Ovary (tissue), 9 donors: Measurements from ENCODE around the gene CASP5. TPM values are rescaled to one million over a fixed set of nuclear protein-coding genes. Genes with fewer than 3 reads are reported as not detected.

Experiments
- DNase-seq, 5 donors: peaks; one replicate each; pipeline ENCODE4 v3.0.0-alpha.2; 2019 to 2020
- H3K27ac ChIP-seq, 2 donors: fragments of 200-600 bp; one replicate each; pipeline versions ENCODE4 v1.5.1 to v1.8.0; 2019 to 2022
- H3K27me3 ChIP-seq: fragments of 200-600 bp; one replicate; pipeline ENCODE4 v1.8.0; 2022
- H3K36me3 ChIP-seq: fragments of 200-600 bp; sonication (generic); one replicate; pipeline ENCODE4 v1.5.1; 2019
- H3K4me1 ChIP-seq: one replicate; pipeline ENCODE4 v1.8.1; 2013; ENCODE audit warnings: mild to moderate bottlenecking, moderate library complexity; ENCODE audit not compliant: insufficient read depth
- H3K4me3 ChIP-seq: fragments of 200-600 bp; sonication (generic); one replicate; pipeline ENCODE4 v1.5.1; 2017
- H3K9me3 ChIP-seq, 2 donors: fragments of 200-600 bp in 1 of 2; sonication (generic) in 1 of 2; one replicate each; pipeline versions ENCODE4 v1.5.1 to v1.8.1; 2013 to 2019; ENCODE audit warnings: mild to moderate bottlenecking in 1 of 2, moderate library complexity in 1 of 2
- EP300 ChIP-seq: sonication (generic); formaldehyde crosslinking; IDR thresholded peaks from one replicate; pipeline ENCODE4 v1.6.1; 2017; ENCODE audit warnings: antibody characterized with exemption
- POLR2A ChIP-seq: fragments of 450-650 bp; IDR thresholded peaks from one replicate; pipeline ENCODE4 v1.6.1; 2017; ENCODE audit warnings: antibody characterized with exemption, mild to moderate bottlenecking, moderate library complexity
- WGBS, 3 donors: extraction: QIAGEN DNeasy Blood & Tissue Kit in 1 of 3; methylation state at CpG; one replicate each; pipeline versions ENCODE4 v1.1.5 to v1.1.7; 2013 to 2017; 5-methylcytosine and 5-hydroxymethylcytosine counted together
- intact Hi-C, 4 donors: fragments of 100-400 bp; cut with DNase I; formaldehyde crosslinking; loops; one replicate each; pipeline versions ENCODE4 v1.11.0 to v1.15.1; 2022 to 2023
- polyA plus RNA-seq, 2 donors: library from polyadenylated mRNA; stranded (reverse); fragments of 200-250 nt in 1 of 2; fragments of 350-450 nt in 1 of 2; fragmentation: Illumina TruSeq in 1 of 2; extraction: RNeasy Lipid Tissue Mini Kit (QIAGEN cat#74804) in 1 of 2; gene quantifications; one replicate each; pipeline ENCODE4 v1.2.3, GENCODE V29; 2013 to 2014
- total RNA-seq, 7 donors: library from RNA; depleted of rRNA in 2 of 7; stranded (reverse); fragments of >200 nt in 2 of 7; fragmentation: NEBNext Ultra II Directional in 3 of 7; extraction: Animal tissue kit (Norgen Biotek cat#: 25700) in 3 of 7; gene quantifications; one replicate each; pipeline versions ENCODE4 v1.1.0 to v1.2.4, GENCODE V29; 2016 to 2023
- TF ChIP-seq, protein P1 (sequence below), 3 donors: fragments of 450-650 bp in 2 of 3; fragments of 200-600 bp in 1 of 3; IDR thresholded peaks; one replicate each; pipeline versions ENCODE4 v1.5.1 to v1.8.0; 2016 to 2022; ENCODE audit warnings: antibody characterized with exemption in 3 of 3, mild to moderate bottlenecking in 1 of 3
- donor health status: DM: no; HTN: no; CAD: no; lungs with moderate emphysema.
- donor health status: DM: no; HTN: no; CAD: no.
- donor health status: Bipolar disorder and iron deficiency.
- donor health status: DM: yes; HTN: yes; CAD: no.
- donor health status: DM: no; HTN: no; CAD: no.
- donor health status: DM: yes; HTN: yes; CAD: no.

CASP5 gene
- total and polyA plus RNA-seq, 9 donors: 0.32 to 0.40 TPM; not detected in 7

GRCh38 chr11:104965735-104966134, 57.2 kb downstream of the CASP5 start:
- Histone ChIP-seq H3K9me3 (peaks cover 0 to 4% of the 10 kb centered on the region in 2 donors), H3K4me1 (peaks cover 4% of the 10 kb centered on the region), H3K27me3 (no peaks in the 10 kb centered on the region), H3K36me3 (no peaks in the 10 kb centered on the region), H3K27ac (no peak overlapping the region), H3K4me3 (no peak overlapping the region)
- DNase-seq: no peak
- intact Hi-C loops: no loop called here
- 92 to 95% (median 93%) methylated on average over 5 of the region's 5 CpGs for WGBS, 3 donors
- TF ChIP-seq, protein P1, sequence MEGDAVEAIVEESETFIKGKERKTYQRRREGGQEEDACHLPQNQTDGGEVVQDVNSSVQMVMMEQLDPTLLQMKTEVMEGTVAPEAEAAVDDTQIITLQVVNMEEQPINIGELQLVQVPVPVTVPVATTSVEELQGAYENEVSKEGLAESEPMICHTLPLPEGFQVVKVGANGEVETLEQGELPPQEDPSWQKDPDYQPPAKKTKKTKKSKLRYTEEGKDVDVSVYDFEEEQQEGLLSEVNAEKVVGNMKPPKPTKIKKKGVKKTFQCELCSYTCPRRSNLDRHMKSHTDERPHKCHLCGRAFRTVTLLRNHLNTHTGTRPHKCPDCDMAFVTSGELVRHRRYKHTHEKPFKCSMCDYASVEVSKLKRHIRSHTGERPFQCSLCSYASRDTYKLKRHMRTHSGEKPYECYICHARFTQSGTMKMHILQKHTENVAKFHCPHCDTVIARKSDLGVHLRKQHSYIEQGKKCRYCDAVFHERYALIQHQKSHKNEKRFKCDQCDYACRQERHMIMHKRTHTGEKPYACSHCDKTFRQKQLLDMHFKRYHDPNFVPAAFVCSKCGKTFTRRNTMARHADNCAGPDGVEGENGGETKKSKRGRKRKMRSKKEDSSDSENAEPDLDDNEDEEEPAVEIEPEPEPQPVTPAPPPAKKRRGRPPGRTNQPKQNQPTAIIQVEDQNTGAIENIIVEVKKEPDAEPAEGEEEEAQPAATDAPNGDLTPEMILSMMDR (IDR thresholded peaks at IDR 0.05): no peak
- no peak for TF ChIP-seq POLR2A
- no peak for TF ChIP-seq EP300

- TF ChIP-seq POLR2A (no peak), EP300 (no peak)
- TF ChIP-seq, protein P1 (IDR thresholded peaks at IDR 0.05): no peak
- Histone ChIP-seq H3K27ac (no peak overlapping the region), H3K4me1 (peaks cover 4% of the 10 kb centered on the region), H3K27me3 (no peaks in the 10 kb centered on the region), H3K4me3 (no peak overlapping the region), H3K9me3 (peaks cover 0 to 4% of the 10 kb centered on the region in 2 donors), H3K36me3 (no peaks in the 10 kb centered on the region)
- DNase-seq: no peak
- intact Hi-C loops: no loop called here
- 95 to 99% (median 97%) methylated on average over 1 of the region's 1 CpG for WGBS, 3 donors
These were observed 58.7 kb downstream of the CASP5 start for GRCh38 chr11:104964247-104964646.

DNA sequence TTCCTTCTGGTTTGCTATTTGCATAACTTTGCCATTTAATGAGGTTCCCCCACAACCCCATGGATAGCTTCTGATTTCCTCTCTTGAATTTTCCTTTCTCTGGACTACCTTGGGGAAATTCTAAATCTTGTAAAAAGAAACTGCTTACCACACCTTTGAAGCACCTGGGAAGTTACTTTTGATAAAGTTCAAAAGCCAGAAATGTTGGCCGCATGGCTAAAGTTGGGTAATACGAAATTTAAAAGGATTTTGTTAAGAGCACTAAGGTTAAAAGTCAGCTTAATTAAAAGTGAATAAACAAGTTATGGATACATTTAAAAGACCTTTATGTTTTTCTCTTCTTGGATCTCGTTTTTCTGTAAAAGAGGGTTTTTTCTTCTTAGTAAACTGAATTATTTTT, 60.1 kb downstream of the CASP5 start:
- H3K36me3 ChIP-seq: no peaks in the 10 kb centered on the region
- no peaks in the 10 kb centered on the region for H3K27me3 ChIP-seq
- intact Hi-C loops: no loop called here
- H3K9me3 ChIP-seq: peaks cover 0 to 4% of the 10 kb centered on the region in 2 donors
- H3K27ac ChIP-seq: no peak overlapping the region
- H3K4me3 ChIP-seq: no peak overlapping the region
- DNase-seq: no peak
- 93 to 94% (median 94%) methylated on average over 3 of the region's 3 CpGs for WGBS, 3 donors
- peaks cover 4% of the 10 kb centered on the region for H3K4me1 ChIP-seq
- TF ChIP-seq, protein P1 (IDR thresholded peaks at IDR 0.05): no peak
- TF ChIP-seq EP300: no peak
- no peak for TF ChIP-seq POLR2A

DNA sequence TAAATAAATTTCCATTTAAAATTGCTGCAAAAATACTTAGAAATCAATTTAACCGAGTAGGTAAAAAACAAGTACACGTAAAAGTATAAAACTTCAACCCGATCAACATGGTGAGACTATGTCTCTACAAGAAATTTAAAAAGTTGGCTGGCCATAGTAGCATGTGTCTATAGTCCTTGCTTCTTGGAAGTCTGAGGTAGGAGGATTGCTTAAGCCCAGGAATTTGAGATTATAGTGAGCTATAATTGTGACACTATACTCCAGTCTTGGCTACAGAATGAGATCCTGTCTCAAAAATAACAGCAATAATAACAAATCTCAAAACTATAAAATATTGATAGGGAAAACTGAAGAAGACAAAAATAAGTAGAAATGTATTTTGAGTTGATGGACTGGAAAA, 65.7 kb downstream of the CASP5 start:
- no peak overlapping the region for H3K4me3 ChIP-seq
- H3K4me1 ChIP-seq: no peaks in the 10 kb centered on the region
- 66 to 99% (median 75%) methylated on average over 3 of the region's 3 CpGs for WGBS, 3 donors
- DNase-seq: no peak
- intact Hi-C loops: no loop called here
- no peaks in the 10 kb centered on the region for H3K9me3 ChIP-seq
- no peak overlapping the region for H3K27ac ChIP-seq
- H3K27me3 ChIP-seq: no peaks in the 10 kb centered on the region
- no peaks in the 10 kb centered on the region for H3K36me3 ChIP-seq
- TF ChIP-seq EP300: no peak
- TF ChIP-seq, protein P1 (IDR thresholded peaks at IDR 0.05): no peak
- TF ChIP-seq POLR2A: no peak

DNA sequence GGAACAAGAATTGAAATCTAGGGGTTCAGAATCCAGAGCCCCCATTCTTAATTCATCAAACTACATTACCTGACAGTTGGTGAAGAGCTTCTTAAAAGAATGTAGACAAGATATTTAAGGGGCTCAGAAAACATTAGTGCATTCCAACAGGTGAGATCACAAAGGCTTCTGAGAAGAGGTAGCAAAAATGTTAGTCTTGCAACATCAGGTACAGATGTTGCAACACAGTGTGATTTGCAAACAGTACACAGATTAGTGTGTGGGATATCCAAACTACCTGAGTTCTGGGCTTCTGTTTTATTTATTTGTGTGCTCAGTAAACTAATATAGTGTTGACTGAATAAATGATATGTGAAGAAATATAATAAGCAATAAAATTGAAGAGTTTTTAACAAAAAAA, 66.4 kb downstream of the CASP5 start:
- Histone ChIP-seq H3K4me1 (no peaks in the 10 kb centered on the region), H3K27ac (no peak overlapping the region), H3K4me3 (no peak overlapping the region), H3K9me3 (no peaks in the 10 kb centered on the region), H3K36me3 (no peaks in the 10 kb centered on the region), H3K27me3 (no peaks in the 10 kb centered on the region)
- intact Hi-C loops: no loop called here
- DNase-seq: no peak
- TF ChIP-seq POLR2A: no peak
- TF ChIP-seq EP300: no peak
- TF ChIP-seq, protein P1 (IDR thresholded peaks at IDR 0.05): no peak
